ENCODE data around the gene TM9SF1. TPM values are rescaled to one million over a fixed set of nuclear protein-coding genes. Genes with fewer than 3 reads are reported as not detected.

TM9SF1 gene
- total RNA-seq, 6 experiments from 2014 or later: 68.1 to 80.4 (median 71.0) TPM

DNA sequence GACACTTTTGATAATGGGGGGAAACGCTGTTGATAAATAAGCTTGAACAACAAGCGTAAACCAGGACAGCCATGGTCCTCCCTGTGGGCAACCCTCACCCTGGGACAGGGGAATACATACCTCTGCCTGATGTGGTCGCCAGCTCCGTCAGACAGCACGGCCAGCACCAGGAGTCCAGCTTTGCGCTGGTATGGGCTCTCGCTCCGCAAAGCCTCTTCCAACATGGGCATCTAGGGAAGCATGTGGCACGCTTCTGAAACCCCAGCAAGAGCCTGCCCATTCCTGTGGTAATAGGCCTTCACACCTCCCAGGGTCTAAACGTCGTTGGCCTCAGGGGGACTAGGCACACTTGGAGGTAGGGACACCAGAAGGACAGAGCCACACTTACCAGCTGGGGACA lies 9.5 kb downstream of the TM9SF1 start:
- no peak overlapping the region for H3K27ac Mint-ChIP-seq
- peaks cover 16% of the 10 kb centered on the region; the same call in 1 of the 2 replicates for H3K36me3 Mint-ChIP-seq (ENCODE audit: low read depth)
- no peak for TF ChIP-seq CTCF (IDR thresholded peaks at IDR 0.05)
- H3K4me3 Mint-ChIP-seq: no peak overlapping the region
- DNase-seq: no peak
- no peaks in the 10 kb centered on the region for H3K9me3 Mint-ChIP-seq
- H3K27me3 Mint-ChIP-seq (ENCODE audit: insufficient read depth): peaks cover 7% of the 10 kb centered on the region; the same call in 1 of the 2 replicates
- peaks cover 33% of the 10 kb centered on the region for H3K4me1 Mint-ChIP-seq (ENCODE audit: low read depth)

GRCh38 chr14:24185026-24185425 lies 10.2 kb downstream of the TM9SF1 start:
- H3K36me3 Mint-ChIP-seq (ENCODE audit: low read depth): peaks cover 13% of the 10 kb centered on the region
- no peak for DNase-seq
- H3K4me1 Mint-ChIP-seq (ENCODE audit: low read depth): peaks cover 35% of the 10 kb centered on the region
- no peak for TF ChIP-seq CTCF (IDR thresholded peaks at IDR 0.05)
- H3K4me3 Mint-ChIP-seq: no peak overlapping the region
- H3K9me3 Mint-ChIP-seq: no peaks in the 10 kb centered on the region
- no peak overlapping the region for H3K27ac Mint-ChIP-seq
- H3K27me3 Mint-ChIP-seq (ENCODE audit: insufficient read depth): peaks cover 7% of the 10 kb centered on the region; the same call in 1 of the 2 replicates

DNA sequence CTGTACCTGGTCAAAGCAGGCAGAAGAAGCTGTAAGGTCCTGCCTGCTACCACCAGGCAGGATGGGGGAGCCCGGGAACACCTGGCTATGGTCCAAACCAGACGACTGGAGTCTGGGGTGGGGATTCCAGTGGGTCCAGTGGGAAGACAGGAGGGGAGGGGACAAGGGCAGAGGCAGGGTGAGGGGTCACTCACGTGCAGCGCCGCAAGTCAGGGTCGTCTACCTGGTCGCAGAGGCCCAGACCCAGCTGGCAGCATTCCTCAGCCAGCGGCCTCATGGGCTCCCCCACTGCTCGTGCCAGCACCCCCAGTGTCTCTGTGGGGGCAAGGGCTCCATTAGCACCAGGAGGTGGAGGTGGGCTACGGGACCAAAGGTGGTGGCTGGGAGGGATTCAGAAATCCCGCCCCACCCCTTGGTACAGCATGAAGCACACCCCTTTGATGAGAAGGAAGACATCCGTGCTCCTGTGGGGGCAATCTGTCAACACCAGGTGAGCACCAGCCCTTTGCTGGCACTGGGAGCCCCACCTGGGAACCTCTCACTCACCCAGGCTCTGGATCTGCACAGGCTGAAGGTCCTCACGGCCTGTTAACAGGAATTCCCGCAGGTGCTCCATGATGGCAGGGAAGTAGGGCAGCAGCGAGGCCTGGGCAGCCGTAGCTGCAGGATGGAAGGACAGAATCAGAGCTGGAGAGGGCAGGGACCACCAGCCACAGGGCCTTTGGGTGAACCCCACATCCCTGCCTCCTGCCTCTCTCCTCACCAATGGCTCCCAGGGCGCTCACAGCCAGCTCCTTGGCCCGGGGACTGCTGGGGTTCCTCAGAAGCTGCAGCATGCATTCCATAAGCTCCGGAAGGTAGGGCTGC lies 10.9 kb downstream of the TM9SF1 start:
- Mint-ChIP-seq H3K36me3 (ENCODE audit: low read depth) (peaks cover 16% of the 10 kb centered on the region), H3K27me3 (ENCODE audit: insufficient read depth) (peaks cover 7% of the 10 kb centered on the region)

GRCh38 chr14:24183014-24183481 lies 12.2 kb downstream of the TM9SF1 start:
- Mint-ChIP-seq H3K9me3 (no peaks in the 10 kb centered on the region), H3K27ac (no peak overlapping the region), H3K4me1 (ENCODE audit: low read depth) (peaks cover 28% of the 10 kb centered on the region), H3K4me3 (no peak overlapping the region), H3K36me3 (ENCODE audit: low read depth) (peaks cover 23% of the 10 kb centered on the region), H3K27me3 (ENCODE audit: insufficient read depth) (peaks cover 9% of the 10 kb centered on the region)
- no peak for TF ChIP-seq CTCF (IDR thresholded peaks at IDR 0.05)
- DNase-seq: no peak

More for the DNA sequence above, 10.9 kb downstream of the TM9SF1 start:
- DNase-seq: no peak
- peaks cover 35% of the 10 kb centered on the region for H3K4me1 Mint-ChIP-seq (ENCODE audit: low read depth)
- no peak overlapping the region for H3K4me3 Mint-ChIP-seq
- H3K27ac Mint-ChIP-seq: no peak overlapping the region
- no peaks in the 10 kb centered on the region for H3K9me3 Mint-ChIP-seq
- TF ChIP-seq CTCF (IDR thresholded peaks at IDR 0.05): no peak

DNA sequence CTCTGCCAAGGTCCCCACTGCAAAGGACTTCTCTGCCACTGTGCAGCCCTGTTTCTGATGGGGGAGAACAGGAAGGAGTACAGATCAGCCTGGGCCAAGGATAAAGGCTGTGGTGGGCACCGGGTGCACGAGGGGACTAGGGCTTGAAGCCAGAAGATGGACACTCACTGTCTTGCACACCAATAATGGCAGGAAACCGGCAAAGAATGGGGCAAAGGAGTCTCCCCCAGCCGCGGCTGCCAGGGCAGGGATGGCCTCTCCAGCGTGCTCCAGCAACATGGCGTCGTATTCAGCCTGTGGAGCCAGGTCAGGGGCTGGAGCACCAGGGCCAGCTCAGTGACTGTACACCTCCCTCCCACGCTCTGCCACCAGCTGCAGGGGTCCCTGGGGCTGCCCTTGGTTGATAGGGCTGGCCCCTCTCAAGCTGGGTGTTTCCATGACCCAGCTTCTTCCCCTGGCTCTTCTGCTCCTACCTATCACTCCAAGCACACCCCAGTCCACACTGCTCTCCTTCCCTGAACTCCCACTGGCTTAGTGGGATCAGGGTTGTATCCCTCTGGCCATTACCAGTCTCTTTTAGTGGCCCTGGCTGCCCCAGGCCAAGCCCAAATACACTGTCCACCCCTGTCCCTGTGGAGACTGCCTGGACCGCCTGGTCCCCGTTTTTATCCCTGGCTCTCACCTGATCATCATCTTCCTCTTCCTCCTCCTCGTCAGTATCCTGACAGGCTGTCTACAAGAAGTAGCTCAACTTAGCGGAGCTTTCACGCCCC lies 12.9 kb downstream of the TM9SF1 start:
- H3K27me3 Mint-ChIP-seq (ENCODE audit: insufficient read depth): peaks cover 9% of the 10 kb centered on the region
- no peak overlapping the region for H3K4me3 Mint-ChIP-seq
- no peak overlapping the region for H3K27ac Mint-ChIP-seq
- no peak for TF ChIP-seq CTCF (IDR thresholded peaks at IDR 0.05)
- H3K9me3 Mint-ChIP-seq: no peaks in the 10 kb centered on the region
- peaks cover 21% of the 10 kb centered on the region for H3K4me1 Mint-ChIP-seq (ENCODE audit: low read depth)
- DNase-seq: no peak
- peaks cover 23% of the 10 kb centered on the region for H3K36me3 Mint-ChIP-seq (ENCODE audit: low read depth)

Data from HFFc6 (cell line).